ENCODE data around the gene BICC1.

- no peak for TF ChIP-seq EP300 (IDR thresholded peaks at IDR 0.05)
- TF ChIP-seq CTCF (IDR thresholded peaks at IDR 0.05) = no peak
- no peak for TF ChIP-seq POLR2A (IDR thresholded peaks at IDR 0.05)
These were observed 135.5 kb downstream of the BICC1 start for GRCh38 chr10:58648131-58648530.
